Raji (cell line): Measurements from ENCODE around the gene GRIPAP1.

Source experiments
- POLR2A ChIP-seq: IDR thresholded peaks from 2 replicates; pipeline ENCODE4 v1.6.1; 2011; ENCODE audit warnings: low read depth, low read length, control low read depth; ENCODE audit not compliant: insufficient read depth

GRIPAP1 gene

GRCh38 chrX:49000636-49001035 is 1.4 kb downstream of the GRIPAP1 start:
- TF ChIP-seq POLR2A, result no peak

- no peak for TF ChIP-seq POLR2A
Measured at GRCh38 chrX:48999030-48999429, 3.0 kb downstream of the GRIPAP1 start.

- no peak for TF ChIP-seq POLR2A
Measured at GRCh38 chrX:48998391-48998790, 3.7 kb downstream of the GRIPAP1 start.

- no peak for TF ChIP-seq POLR2A
Measured at GRCh38 chrX:48997865-48998264, 4.2 kb downstream of the GRIPAP1 start.

GRCh38 chrX:48997455-48997854 is 4.6 kb downstream of the GRIPAP1 start:
- no peak for TF ChIP-seq POLR2A

GRCh38 chrX:48996969-48997368 is 5.1 kb downstream of the GRIPAP1 start:
- TF ChIP-seq POLR2A, result no peak

- TF ChIP-seq POLR2A, result no peak
Measured at GRCh38 chrX:48992341-48992740, 9.7 kb downstream of the GRIPAP1 start.

- no peak for TF ChIP-seq POLR2A
Measured at GRCh38 chrX:48989483-48989882, 12.6 kb downstream of the GRIPAP1 start.

GRCh38 chrX:48983896-48984295 is 18.2 kb downstream of the GRIPAP1 start:
- no peak for TF ChIP-seq POLR2A

- TF ChIP-seq POLR2A, result no peak
Measured at GRCh38 chrX:48983081-48983480, 19.0 kb downstream of the GRIPAP1 start.

GRCh38 chrX:48981178-48981577 is 20.9 kb downstream of the GRIPAP1 start:
- no peak for TF ChIP-seq POLR2A

GRCh38 chrX:48978226-48978625 is 23.8 kb downstream of the GRIPAP1 start:
- no peak for TF ChIP-seq POLR2A

GRCh38 chrX:48976086-48976485 is 26.0 kb downstream of the GRIPAP1 start:
- no peak for TF ChIP-seq POLR2A

- no peak for TF ChIP-seq POLR2A
Measured at GRCh38 chrX:48975541-48975940, 26.5 kb downstream of the GRIPAP1 start.

GRCh38 chrX:48975041-48975440 is 27.0 kb downstream of the GRIPAP1 start:
- TF ChIP-seq POLR2A, result no peak

- no peak for TF ChIP-seq POLR2A
Measured at GRCh38 chrX:48974574-48974973, 27.5 kb downstream of the GRIPAP1 start.

- TF ChIP-seq POLR2A, result no peak
Measured at GRCh38 chrX:48974033-48974432, 28.0 kb downstream of the GRIPAP1 start.

GRCh38 chrX:48972220-48973164 is 29.6 kb downstream of the GRIPAP1 start:
- no peak for TF ChIP-seq POLR2A
